Lower lobe of right lung (tissue), 2 donors: Measurements from ENCODE around the gene SKIDA1. TPM values are rescaled to one million over a fixed set of nuclear protein-coding genes. Genes with fewer than 3 reads are reported as not detected.

Experiments used
- ATAC-seq, 2 donors: fragments of 200-7000 bp; cut with Tn5 transposase; one replicate each; pipeline ENCODE4 v1.9.1; 2020 to 2022; ENCODE audit warnings: mild to moderate bottlenecking in 2 of 2, moderate library complexity in 2 of 2
- DNase-seq: peaks from one replicate; pipeline ENCODE4 v3.0.0-alpha.2; 2020
- H3K27ac ChIP-seq: fragments of 200-600 bp; one replicate; pipeline ENCODE4 v1.8.0; 2022
- H3K27me3 ChIP-seq: fragments of 200-600 bp; one replicate; pipeline ENCODE4 v1.8.0; 2022; ENCODE audit warnings: low read depth
- H3K36me3 ChIP-seq: fragments of 200-600 bp; one replicate; pipeline ENCODE4 v1.8.0; 2022; ENCODE audit warnings: mild to moderate bottlenecking
- H3K4me1 ChIP-seq: fragments of 200-600 bp; one replicate; pipeline ENCODE4 v1.8.0; 2022
- H3K4me3 ChIP-seq: fragments of 200-600 bp; one replicate; pipeline ENCODE4 v1.8.0; 2022; ENCODE audit warnings: mild to moderate bottlenecking
- H3K9me3 ChIP-seq: fragments of 200-600 bp; one replicate; pipeline ENCODE4 v1.8.0; 2022
- CTCF ChIP-seq: fragments of 200-600 bp; IDR thresholded peaks from one replicate; pipeline ENCODE4 v1.8.0; 2022; ENCODE audit warnings: antibody characterized with exemption, mild to moderate bottlenecking
- intact Hi-C: fragments of 100-400 bp; cut with DNase I; formaldehyde crosslinking; loops from one replicate; pipeline ENCODE4 v1.11.0; 2022
- total RNA-seq: library from RNA; stranded (reverse); fragmentation: NEBNext Ultra II Directional; extraction: Animal tissue kit (Norgen Biotek cat#: 25700); gene quantifications from one replicate; pipeline ENCODE4 v1.2.1, GENCODE V29; 2021
- donor health status: DM: no; HTN: yes; CAD: no; lungs with severe emphysema.

The SKIDA1 gene
- total RNA-seq, 1 donor from 2014 or later, result 0.95 TPM

DNA sequence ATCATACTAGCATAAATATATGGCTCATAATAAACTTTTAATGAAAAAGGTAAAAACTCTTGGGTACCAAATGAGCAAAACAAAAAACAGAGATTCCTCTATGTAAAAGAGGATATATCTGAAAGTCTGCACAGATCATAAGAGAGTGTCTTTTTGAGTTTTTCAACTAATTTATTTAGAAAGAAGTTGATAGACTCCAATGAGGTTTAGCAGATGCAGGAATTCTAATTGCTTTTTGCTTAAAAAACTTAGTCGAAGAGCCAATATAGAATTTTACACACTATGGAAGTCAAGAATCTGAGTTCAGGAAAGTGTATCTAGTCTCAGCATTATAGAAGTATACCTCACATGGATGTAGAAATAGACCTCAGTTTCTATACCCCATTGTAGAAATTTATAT, 5.2 kb upstream of the SKIDA1 start:
- Histone ChIP-seq H3K27me3 (no peaks in the 10 kb centered on the region), H3K4me1 (peaks cover 26% of the 10 kb centered on the region), H3K27ac (peak overlapping the region; percentile 9), H3K4me3 (no peak overlapping the region), H3K36me3 (no peaks in the 10 kb centered on the region), H3K9me3 (no peaks in the 10 kb centered on the region)
- ATAC-seq (no peak), DNase-seq (no peak)
- intact Hi-C loops, result no loop called here
- no peak for TF ChIP-seq CTCF

GRCh38 chr10:21530168-21530567, 4.7 kb upstream of the SKIDA1 start:
- Histone ChIP-seq H3K36me3 (no peaks in the 10 kb centered on the region), H3K27me3 (no peaks in the 10 kb centered on the region), H3K27ac (no peak overlapping the region), H3K4me3 (no peak overlapping the region), H3K4me1 (peaks cover 21% of the 10 kb centered on the region), H3K9me3 (no peaks in the 10 kb centered on the region)
- intact Hi-C loops, result no loop called here
- ATAC-seq (no peak), DNase-seq (no peak)
- no peak for TF ChIP-seq CTCF

DNA sequence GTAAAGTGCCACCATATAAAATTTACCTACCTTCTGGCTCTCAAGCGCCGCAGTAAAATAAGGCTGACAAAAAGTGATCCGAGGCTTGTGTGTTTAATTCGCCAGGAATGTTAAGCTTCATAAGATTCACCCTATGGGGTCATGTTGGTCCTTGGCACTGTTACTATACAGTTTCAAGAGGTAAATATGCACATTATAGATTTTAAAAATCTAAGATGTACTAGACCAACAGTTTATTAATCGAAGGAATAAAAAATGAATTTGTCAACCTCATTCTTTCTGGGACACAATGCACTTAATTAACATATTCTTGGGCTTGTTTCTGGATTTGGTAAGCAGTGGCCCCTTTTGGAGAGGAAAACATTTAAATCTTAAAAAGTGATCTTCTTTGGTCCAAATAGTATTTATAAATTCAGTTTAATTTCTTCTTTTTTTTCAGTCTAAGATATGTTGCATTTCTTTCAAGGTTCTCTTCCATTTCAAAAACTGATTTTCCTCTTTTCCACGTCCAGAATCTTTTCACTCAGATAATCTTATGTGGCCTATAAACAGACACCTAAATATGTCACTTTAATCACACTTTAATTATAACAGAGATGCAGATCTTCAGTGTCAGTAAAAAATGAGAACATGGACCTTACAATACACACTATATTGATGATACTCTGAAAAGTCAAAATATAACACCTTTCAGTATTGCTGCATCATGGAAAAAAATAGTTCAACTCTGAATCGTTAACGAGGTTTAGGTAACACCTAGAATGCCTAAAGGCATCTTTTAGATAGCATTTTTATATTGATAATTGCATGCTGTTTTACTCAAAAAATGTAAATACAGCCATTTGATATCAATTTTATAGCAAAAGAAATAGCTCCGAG, 3.8 kb upstream of the SKIDA1 start:
- TF ChIP-seq CTCF, result no peak
- Histone ChIP-seq H3K4me1 (peaks cover 21% of the 10 kb centered on the region), H3K36me3 (no peaks in the 10 kb centered on the region), H3K4me3 (no peak overlapping the region), H3K27ac (peak overlapping the region; percentile 96), H3K9me3 (no peaks in the 10 kb centered on the region), H3K27me3 (no peaks in the 10 kb centered on the region)
- intact Hi-C loops, result no loop called here
- ATAC-seq, result no peak
- DNase-seq, result no peak

DNA sequence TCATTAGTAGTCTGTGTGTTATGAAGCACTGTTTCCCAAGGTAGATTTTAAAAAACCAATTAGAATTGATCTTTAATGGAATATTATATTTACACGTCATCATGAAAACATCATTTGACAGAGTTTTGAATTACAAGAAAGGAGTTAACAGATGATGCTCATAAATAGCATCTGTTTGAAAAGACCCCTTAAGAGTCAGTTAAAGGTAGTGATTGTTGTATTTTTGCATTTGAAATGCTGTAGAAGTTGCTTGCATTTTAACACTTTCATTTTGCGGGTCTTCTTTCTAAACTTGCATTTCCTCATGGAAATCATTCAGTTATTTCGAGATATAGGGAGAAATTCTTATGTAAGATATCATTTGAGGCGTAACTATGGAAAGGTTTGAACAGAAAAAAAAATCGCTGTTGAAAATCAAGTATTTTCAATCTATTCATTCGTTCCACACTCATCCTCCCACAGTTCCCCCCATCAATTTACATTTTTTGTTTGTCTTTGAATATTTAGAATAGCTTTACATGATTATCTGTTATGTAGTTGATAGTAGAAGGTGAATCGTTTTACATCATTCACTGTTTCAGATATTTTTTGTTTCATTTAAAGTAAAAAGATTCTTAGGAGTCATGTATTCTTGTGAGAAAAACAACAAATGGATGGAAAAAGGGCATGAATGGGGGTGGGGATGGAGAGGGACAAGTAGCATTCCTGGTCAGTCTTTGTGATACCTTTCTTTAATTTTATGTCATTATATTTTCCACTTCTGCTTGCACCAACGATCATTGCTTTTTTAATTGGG, 3.0 kb upstream of the SKIDA1 start:
- H3K27ac ChIP-seq, result peak overlapping the region; percentile 96
- no peaks in the 10 kb centered on the region for H3K9me3 ChIP-seq
- ATAC-seq (no peak), DNase-seq (no peak)
- peaks cover 21% of the 10 kb centered on the region for H3K4me1 ChIP-seq
- no peaks in the 10 kb centered on the region for H3K36me3 ChIP-seq
- intact Hi-C loops, result no loop called here
- no peak for TF ChIP-seq CTCF
- H3K4me3 ChIP-seq, result peak overlapping the region; percentile 82
- no peaks in the 10 kb centered on the region for H3K27me3 ChIP-seq

DNA sequence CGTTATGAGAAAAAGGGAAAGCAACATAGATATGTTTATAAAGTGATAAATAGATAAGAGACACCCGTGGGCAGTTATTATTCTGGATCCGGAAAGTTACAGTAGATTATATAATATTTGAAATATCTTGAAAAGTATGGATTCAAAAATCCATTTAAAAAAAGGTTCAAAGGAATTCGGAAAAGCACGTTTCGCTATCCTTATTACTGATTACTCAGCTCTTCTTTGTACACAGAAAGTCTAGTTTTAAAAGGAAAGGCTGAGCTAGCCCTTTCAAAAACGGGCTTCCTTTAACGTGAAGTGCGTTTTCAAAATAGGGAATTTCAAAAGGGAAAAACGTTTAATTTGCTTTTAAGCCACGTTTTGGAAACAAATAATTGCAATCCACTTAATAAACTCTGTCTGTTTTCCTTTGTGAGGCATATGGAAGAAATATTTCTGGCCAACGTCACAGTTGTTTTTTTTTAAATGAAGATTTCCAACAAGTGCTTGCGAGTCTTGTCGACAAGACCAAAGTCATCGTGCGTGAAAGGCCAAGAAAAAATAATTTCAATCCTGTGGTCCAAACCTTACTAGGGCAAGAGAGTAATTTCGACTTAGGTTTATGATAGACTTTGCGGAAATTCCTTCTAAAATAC, 2.2 kb upstream of the SKIDA1 start:
- intact Hi-C loops, result no loop called here
- Histone ChIP-seq H3K36me3 (no peaks in the 10 kb centered on the region), H3K4me1 (peaks cover 16% of the 10 kb centered on the region), H3K9me3 (no peaks in the 10 kb centered on the region), H3K27ac (peak overlapping the region; percentile 96), H3K4me3 (peak overlapping the region; percentile 82), H3K27me3 (no peaks in the 10 kb centered on the region)
- DNase-seq (no peak), ATAC-seq (no peak)
- no peak for TF ChIP-seq CTCF
